Natural killer cell (primary cell): ENCODE measurements around the gene POLR1E. TPM values are rescaled to one million over a fixed set of nuclear protein-coding genes. Genes with fewer than 3 reads are reported as not detected.
A peak's percentile ranks its signal among the peaks of the same experiment; 100 is the strongest.

Experiments
- ATAC-seq, 3 donors: fragments of 150-1000 bp in 2 of 3; fragments of 200-7000 bp in 1 of 3; cut with Tn5 transposase; 1 replicate in 1 of 3; 2 replicates in 2 of 3; pipeline ENCODE4 v1.10.0; 2021; ENCODE audit warnings: mild to moderate bottlenecking in 2 of 3, moderate library complexity in 2 of 3
- DNase-seq, 2 donors: peaks; one replicate each; pipeline versions ENCODE4 v3.0.0 to v3.0.0-alpha.2; 2013 to 2021; ENCODE audit warnings: mixed read lengths in 1 of 2
- H3K27ac ChIP-seq: one replicate; pipeline ENCODE4 v1.5.1; 2013; ENCODE audit warnings: mild to moderate bottlenecking, low read length
- H3K27me3 ChIP-seq: one replicate; pipeline ENCODE4 v1.6.1; 2013; ENCODE audit warnings: low read length; ENCODE audit not compliant: control insufficient read depth, insufficient read depth
- H3K36me3 ChIP-seq: one replicate; pipeline ENCODE4 v1.6.1; 2013; ENCODE audit warnings: low read length; ENCODE audit not compliant: control insufficient read depth, insufficient read depth
- H3K4me1 ChIP-seq: one replicate; pipeline ENCODE4 v1.6.1; 2013; ENCODE audit warnings: low read length; ENCODE audit not compliant: control insufficient read depth, insufficient read depth
- H3K4me3 ChIP-seq: one replicate; pipeline ENCODE4 v1.5.1; 2013; ENCODE audit warnings: low read length
- H3K9me3 ChIP-seq: one replicate; pipeline ENCODE4 v1.6.1; 2013; ENCODE audit warnings: low read length; ENCODE audit not compliant: control insufficient read depth, insufficient read depth
- H3K27ac Mint-ChIP-seq, 2 donors: one replicate each; pipeline ENCODE4 v1.8.0; 2022; ENCODE audit warnings: mild to moderate bottlenecking in 2 of 2, mixed read lengths in 2 of 2, moderate library complexity in 1 of 2
- H3K27me3 Mint-ChIP-seq, 2 donors: one replicate each; pipeline ENCODE4 v1.8.0; 2022; ENCODE audit warnings: low read depth in 2 of 2, mixed read lengths in 2 of 2
- H3K36me3 Mint-ChIP-seq: one replicate; pipeline ENCODE4 v1.8.0; 2022; ENCODE audit warnings: mixed read lengths
- H3K4me1 Mint-ChIP-seq, 2 donors: one replicate each; pipeline ENCODE4 v1.8.0; 2022; ENCODE audit warnings: mixed read lengths in 2 of 2
- H3K4me3 Mint-ChIP-seq: one replicate; pipeline ENCODE4 v1.8.0; 2022; ENCODE audit warnings: mild to moderate bottlenecking, moderate library complexity, mixed read lengths
- H3K9me3 Mint-ChIP-seq, 2 donors: one replicate each; pipeline ENCODE4 v1.8.0; 2022; ENCODE audit warnings: mixed read lengths in 2 of 2
- WGBS: methylation state at CpG from one replicate; pipeline ENCODE4 v1.1.7; 2013; ENCODE audit warnings: missing lambda C conversion rate; ENCODE audit not compliant: insufficient coverage; 5-methylcytosine and 5-hydroxymethylcytosine counted together
- intact Hi-C: fragments of 100-400 bp; cut with micrococcal nuclease; formaldehyde crosslinking; loops from one replicate; pipeline ENCODE4 v1.14.2; 2022
- total RNA-seq, 4 donors: library from RNA; stranded (reverse); fragments of 120-200 nt in 1 of 4; gene quantifications; one replicate each; pipeline versions ENCODE4 v1.2.3 to v1.2.4, GENCODE V29; 2013 to 2022
- TF ChIP-seq, protein P1 (sequence below): fragments of 200-600 bp; IDR thresholded peaks from one replicate; pipeline ENCODE4 v1.8.0; 2022; ENCODE audit warnings: antibody characterized with exemption

Gene POLR1E
- total RNA-seq, 3 donors from 2014 or later (not counting 1 experiment from before 2014, with no cell fraction given), result 17.4 to 23.8 (median 17.8) TPM

GRCh38 chr9:37453827-37454226 lies 31.9 kb upstream of the POLR1E start:
- Mint-ChIP-seq H3K36me3 (no peaks in the 10 kb centered on the region), H3K4me3 (no peak overlapping the region), H3K9me3 (no peaks in the 10 kb centered on the region), H3K4me1 (peaks cover 21 to 27% of the 10 kb centered on the region in 2 donors), H3K27me3 (no peaks in the 10 kb centered on the region), H3K27ac (no peak overlapping the region)
- Histone ChIP-seq H3K27me3 (no peaks in the 10 kb centered on the region), H3K36me3 (peaks cover 3% of the 10 kb centered on the region), H3K4me1 (no peaks in the 10 kb centered on the region), H3K9me3 (no peaks in the 10 kb centered on the region), H3K4me3 (no peak overlapping the region), H3K27ac (no peak overlapping the region)
- no peak for DNase-seq
- no peak for ATAC-seq
- intact Hi-C loops, result no loop called here
- TF ChIP-seq, protein P1, sequence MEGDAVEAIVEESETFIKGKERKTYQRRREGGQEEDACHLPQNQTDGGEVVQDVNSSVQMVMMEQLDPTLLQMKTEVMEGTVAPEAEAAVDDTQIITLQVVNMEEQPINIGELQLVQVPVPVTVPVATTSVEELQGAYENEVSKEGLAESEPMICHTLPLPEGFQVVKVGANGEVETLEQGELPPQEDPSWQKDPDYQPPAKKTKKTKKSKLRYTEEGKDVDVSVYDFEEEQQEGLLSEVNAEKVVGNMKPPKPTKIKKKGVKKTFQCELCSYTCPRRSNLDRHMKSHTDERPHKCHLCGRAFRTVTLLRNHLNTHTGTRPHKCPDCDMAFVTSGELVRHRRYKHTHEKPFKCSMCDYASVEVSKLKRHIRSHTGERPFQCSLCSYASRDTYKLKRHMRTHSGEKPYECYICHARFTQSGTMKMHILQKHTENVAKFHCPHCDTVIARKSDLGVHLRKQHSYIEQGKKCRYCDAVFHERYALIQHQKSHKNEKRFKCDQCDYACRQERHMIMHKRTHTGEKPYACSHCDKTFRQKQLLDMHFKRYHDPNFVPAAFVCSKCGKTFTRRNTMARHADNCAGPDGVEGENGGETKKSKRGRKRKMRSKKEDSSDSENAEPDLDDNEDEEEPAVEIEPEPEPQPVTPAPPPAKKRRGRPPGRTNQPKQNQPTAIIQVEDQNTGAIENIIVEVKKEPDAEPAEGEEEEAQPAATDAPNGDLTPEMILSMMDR, result no peak
- 97% methylated on average over 1 of the region's 1 CpG for WGBS

DNA sequence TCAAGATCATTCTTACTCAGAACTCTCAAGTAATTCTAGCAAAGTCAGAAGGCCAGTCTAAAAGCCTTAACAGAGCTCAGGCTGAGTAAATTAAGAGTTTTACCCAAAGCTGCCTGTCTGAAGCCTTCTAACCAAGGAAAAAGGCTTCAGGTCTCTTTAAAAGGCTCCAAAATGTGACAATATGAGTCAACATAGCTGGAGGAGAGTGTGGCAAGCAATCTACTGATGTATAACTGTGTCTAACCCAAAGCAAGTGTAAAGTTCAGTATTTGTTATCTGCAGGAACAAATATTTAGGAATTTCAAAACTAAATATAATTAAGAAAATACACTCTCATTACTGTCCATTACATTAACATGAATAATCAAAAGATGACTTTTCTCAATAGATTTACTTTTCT lies 31.5 kb upstream of the POLR1E start:
- TF ChIP-seq, protein P1, result no peak
- Histone ChIP-seq H3K36me3 (peaks cover 1% of the 10 kb centered on the region), H3K27me3 (no peaks in the 10 kb centered on the region), H3K9me3 (no peaks in the 10 kb centered on the region), H3K27ac (no peak overlapping the region), H3K4me1 (no peaks in the 10 kb centered on the region), H3K4me3 (no peak overlapping the region)
- H3K9me3 Mint-ChIP-seq, result no peaks in the 10 kb centered on the region
- H3K4me1 Mint-ChIP-seq, result peaks cover 21 to 27% of the 10 kb centered on the region in 2 donors
- no peak overlapping the region for H3K27ac Mint-ChIP-seq
- H3K27me3 Mint-ChIP-seq, result no peaks in the 10 kb centered on the region
- DNase-seq (no peak), ATAC-seq (no peak)
- no peaks in the 10 kb centered on the region for H3K36me3 Mint-ChIP-seq
- intact Hi-C loops, result no loop called here
- no peak overlapping the region for H3K4me3 Mint-ChIP-seq

DNA sequence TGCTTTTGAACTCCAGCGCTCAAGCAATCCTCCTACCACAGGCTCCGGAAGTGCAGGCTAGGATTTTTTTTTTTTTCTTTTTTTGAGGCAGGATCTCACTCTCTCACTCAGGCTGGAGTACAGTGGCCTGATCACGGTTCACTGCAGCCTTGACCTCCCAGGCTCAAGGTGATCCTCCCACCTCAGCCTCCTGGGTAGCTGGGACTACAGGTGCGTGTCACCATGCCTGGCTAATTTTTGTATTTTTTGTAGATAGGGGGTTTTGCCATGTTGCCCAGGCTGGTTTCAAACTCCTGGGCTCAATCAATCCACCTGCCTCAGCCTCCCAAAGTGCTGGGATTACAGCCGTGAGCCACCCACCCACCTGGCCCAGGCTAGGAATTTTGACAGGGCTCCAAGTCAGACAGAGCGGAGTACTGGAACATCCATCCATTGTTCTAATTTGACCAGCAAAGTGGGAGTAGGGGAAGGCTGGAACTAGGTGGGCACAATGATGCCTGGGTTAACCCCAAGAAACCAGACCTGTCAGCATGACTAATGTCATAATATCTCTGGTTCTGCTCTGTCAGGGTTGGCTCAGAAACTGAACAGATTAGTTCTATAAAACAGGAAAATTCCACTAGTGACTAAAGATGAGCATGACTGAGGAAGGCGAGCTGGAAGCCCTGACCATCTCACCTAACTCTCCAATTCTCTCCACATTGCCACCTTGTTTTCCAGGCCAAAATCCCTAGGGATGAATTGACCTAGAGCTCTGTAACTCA lies 29.7 kb upstream of the POLR1E start:
- H3K27ac Mint-ChIP-seq, result no peak overlapping the region
- no peaks in the 10 kb centered on the region for H3K4me1 ChIP-seq
- no peak overlapping the region for H3K27ac ChIP-seq
- 79% methylated on average over 6 of the region's 7 CpGs for WGBS
- ATAC-seq (no peak), DNase-seq (no peak)
- H3K27me3 ChIP-seq, result no peaks in the 10 kb centered on the region
- TF ChIP-seq, protein P1, result no peak
- no peaks in the 10 kb centered on the region for H3K36me3 ChIP-seq
- H3K9me3 ChIP-seq, result no peaks in the 10 kb centered on the region
- H3K4me1 Mint-ChIP-seq, result peaks cover 21 to 27% of the 10 kb centered on the region in 2 donors
- no peaks in the 10 kb centered on the region for H3K9me3 Mint-ChIP-seq
- intact Hi-C loops, result no loop called here
- H3K4me3 ChIP-seq, result no peak overlapping the region
- H3K4me3 Mint-ChIP-seq, result no peak overlapping the region
- no peaks in the 10 kb centered on the region for H3K36me3 Mint-ChIP-seq
- no peaks in the 10 kb centered on the region for H3K27me3 Mint-ChIP-seq

GRCh38 chr9:37456817-37457216 lies 28.9 kb upstream of the POLR1E start:
- Mint-ChIP-seq H3K36me3 (no peaks in the 10 kb centered on the region), H3K9me3 (no peaks in the 10 kb centered on the region), H3K27ac (no peak overlapping the region), H3K27me3 (no peaks in the 10 kb centered on the region), H3K4me3 (no peak overlapping the region), H3K4me1 (peaks cover 21 to 24% of the 10 kb centered on the region in 2 donors)
- H3K4me1 ChIP-seq, result no peaks in the 10 kb centered on the region
- WGBS, result no CpG with 5 or more reads among the region's 1 CpG
- no peaks in the 10 kb centered on the region for H3K9me3 ChIP-seq
- H3K4me3 ChIP-seq, result no peak overlapping the region
- ATAC-seq (no peak), DNase-seq (peak in 1 of 2 donors; percentile 16)
- H3K27me3 ChIP-seq, result no peaks in the 10 kb centered on the region
- no peaks in the 10 kb centered on the region for H3K36me3 ChIP-seq
- no peak overlapping the region for H3K27ac ChIP-seq
- TF ChIP-seq, protein P1, result no peak
- intact Hi-C loops, result no loop called here
